Activated T-cell treated with anti-CD3 and anti-CD28 coated beads, Interleukin-2, amount 50 U/mL, for 48 hours (primary cell): ENCODE measurements around the gene NEDD9.

ENCODE experiments used
- DNase-seq, 2 experiments: peaks; one replicate each; pipeline ENCODE4 v3.0.0-alpha.2; 2020

NEDD9 gene

DNA sequence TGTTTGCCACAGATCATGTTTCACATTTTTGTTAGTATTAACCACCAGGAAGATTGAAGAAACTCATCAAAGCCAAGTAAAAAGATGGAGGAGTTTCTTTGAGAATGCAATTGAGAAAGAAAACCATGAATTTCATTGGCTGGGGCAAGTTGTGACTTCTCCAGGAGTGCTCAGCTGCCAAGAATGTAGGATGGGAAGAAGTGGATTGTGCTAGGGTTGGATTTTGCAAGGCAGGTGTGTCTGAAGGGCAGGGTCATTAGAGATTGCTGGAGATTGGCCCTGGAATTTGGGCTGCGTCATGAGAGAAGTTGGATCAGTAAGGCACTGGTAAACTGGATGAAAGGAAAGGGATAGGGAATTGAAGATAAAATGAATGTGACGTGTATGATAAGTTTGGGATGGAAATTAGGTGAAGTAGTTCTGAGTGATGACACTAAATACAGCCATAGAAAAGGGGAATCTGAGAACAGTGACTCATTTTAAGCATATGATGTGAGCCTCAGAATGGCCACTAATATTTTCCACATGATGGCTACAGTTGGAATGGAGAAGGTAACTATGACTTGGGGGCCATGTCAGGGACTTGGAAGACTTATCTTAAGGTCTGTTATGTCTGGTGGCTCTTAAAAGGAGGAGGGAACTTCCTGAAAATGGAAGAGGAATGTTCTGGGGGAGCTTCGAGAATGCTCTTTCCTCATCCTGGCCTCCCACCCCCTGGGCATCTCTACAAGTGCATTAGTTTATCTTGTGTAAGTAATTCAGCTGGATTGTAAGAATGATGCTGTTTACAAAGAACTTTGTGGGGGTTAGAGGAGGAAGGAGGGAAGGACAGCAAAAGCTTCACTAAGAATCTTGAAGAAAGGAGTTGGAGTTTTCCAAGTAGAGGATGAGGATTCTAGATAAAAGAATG is 93.2 kb downstream of the NEDD9 start:
- no peak for DNase-seq

DNA sequence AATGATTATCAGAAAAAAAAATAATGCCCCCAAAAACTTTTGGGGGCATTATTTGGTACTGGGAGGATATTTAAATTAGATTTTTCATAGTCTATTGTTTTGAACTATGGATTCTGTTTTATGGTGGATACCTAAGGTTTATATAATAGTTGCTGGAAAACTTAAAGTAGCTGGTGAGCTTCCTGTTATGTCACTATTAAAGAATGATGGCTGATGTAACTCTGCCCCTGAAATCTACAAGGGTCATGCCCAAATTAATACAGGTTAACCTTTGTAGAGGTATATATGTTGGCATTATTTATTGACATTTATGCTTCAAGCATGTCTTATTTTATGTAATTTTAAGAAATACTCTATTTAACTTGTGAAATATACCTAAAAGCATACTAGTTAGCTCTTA is 95.7 kb downstream of the NEDD9 start:
- no peak for DNase-seq
